Stimulated activated CD8-positive, alpha-beta memory T cell treated with anti-CD3 and anti-CD28 coated beads, Interleukin-15, amount 100 ng/mL, for 1 hour (primary cell): Measurements from ENCODE around the gene RPL10.

Experiments used
- DNase-seq: peaks from one replicate; pipeline ENCODE4 v3.0.0-alpha.2; 2020; ENCODE audit warnings: low read depth

The RPL10 gene

DNA sequence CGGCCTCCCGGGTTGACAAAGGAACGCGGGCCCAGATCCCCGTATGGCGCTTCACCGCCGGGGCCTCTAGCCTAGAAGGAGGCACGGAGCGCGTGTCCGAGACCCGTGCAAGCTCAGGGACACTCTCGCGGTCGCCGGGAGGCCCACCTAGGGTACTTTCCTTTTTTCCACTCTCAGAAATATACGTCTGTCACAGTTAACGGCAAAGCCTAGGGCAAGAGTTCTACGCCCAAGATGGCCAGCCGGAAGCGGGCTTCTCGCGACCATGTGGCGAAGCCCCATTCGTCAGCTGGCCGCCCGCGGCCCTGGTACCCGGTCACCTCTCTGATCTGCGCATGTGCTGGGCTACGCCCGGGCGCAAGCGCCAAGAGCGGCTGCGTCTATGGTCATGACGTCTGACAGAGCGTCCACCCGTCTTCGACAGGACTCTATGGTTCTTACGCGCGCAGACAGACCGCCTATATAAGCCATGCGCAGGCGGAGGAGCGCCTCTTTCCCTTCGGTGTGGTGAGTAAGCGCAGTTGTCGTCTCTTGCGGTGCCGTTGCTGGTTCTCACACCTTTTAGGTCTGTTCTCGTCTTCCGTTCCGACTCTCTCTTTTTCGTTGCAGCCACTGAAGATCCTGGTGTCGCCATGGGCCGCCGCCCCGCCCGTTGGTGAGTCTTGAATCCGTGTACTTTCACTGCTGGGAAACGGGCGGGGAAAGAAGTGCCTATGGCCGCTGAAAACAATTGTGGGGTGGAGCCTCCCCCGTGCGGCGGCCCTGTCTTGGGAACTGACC, at the start of gene RPL10:
RPL10 (plus strand) TSS at position 490 of the 780 bp plus-strand sequence; CDS start at position 633, 143 bp downstream.
- peak; percentile 66 for DNase-seq

DNA sequence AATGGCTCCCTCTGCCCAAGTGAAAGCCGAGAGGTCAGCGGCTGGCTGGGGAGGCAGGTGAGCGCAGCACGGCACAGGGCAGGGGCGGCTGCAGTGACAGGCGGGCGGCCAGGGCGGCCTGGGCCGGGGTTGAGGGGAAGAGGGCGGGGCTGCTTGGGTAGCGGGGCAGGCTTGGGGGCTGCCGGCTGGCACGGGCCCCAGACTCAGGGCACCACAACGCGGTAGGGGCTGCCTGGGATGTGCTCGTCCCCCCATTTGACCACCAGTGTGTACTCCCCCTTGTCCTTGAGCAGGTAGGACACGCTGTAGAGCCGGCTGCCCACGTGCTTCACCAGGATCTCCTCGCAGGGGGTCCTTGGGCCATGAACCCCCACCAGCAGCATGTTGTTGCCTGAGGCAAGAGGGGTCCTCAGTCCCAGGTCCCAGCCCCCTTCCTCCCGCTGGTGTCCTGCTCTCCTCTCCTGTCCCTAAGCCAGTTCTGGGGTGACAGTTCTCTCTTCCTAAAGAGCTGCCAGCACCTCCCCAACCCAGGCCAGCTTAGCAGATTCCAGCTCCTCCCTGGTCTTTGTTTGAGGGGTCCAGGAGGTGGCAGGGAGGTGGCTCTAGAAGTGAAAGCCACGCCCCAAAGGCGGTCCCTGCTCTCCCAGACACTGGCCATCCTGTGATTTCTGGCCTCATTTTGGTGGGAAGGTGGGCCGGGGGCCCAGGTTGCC, 49.4 kb upstream of the RPL10 start:
- no peak for DNase-seq

DNA sequence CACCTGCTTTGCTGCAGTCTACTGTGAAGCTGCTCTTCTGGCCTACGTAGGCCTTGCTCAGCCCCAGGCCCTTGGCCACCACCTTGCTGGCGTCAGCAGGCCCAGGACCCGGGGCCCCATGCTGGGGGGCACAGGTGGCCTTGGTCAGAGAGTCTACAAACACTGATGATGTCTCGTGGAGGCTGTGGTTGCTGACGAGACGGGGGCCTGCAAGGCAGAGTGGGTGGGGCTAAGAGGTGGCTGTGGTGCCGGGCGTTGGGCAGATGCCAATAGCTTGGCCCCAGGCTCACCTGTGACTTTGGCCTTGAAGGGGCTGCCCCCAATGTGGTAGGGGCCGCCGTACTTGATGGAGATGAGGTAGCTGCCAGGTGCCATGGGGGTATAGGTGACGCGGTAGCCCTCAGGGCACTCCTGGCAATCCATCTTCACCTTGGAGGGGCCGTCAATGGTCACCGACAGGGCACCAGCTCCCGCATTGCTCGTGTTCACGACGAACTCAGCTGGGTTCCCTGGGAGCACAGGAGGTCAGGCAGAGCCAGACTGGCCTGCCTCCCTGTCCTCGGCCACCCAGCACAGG, 48.7 kb upstream of the RPL10 start:
- no peak for DNase-seq

DNA sequence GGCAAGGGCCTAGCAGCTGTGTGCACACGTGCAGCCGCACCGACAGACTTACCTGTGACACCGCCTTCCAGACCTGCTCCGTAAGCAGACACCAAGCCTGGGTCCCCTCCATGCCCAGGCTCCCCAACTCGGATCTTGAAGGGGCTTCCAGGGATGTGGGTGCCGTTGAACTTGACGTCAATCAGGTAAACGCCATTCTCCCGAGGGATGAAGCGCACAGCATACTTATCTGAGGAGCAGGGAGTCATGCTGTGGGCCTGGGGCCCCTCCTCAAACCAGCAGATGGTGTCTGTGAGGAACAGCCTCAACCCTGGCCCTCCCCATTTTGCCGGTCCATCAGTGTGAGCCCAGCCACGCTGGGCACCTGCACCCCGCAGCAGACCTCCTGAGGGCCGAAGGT, 48.2 kb upstream of the RPL10 start:
- DNase-seq = no peak

DNA sequence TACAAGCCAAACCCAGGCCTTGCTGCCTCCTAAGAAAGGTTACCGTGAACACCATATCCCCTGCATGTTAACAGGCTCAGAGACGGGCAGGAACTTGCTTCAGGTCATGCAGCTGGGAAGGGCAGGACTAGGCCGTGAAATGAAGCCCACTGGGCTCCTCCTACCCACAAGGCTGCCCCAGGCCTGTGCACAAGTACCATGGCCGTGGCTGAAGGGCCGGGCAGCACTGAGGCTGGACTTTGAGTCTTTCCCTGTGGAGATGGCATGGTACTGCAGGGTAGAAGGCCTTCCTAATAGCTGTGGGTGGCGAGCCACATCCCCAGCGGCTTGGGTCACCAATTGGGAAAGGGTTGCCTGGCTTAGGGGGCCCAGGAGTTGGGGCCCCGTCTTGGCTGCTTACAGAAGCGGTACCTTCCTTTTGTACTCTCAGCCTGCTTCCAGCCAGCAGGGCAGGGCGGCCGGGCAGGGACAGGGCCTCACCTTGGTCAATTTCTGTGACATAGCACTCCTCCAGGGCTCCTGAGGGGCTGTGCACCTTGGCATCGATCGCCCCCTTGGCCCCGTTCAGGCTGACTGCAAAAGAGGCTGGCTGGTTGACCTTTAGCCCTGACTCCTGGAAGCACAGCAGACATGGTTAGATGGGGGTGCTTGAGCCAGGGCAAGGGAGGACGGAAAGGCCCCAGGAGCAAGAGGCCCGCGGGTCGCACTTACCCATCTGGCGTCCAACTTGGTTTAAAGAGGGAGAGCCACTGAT, 47.6 kb upstream of the RPL10 start:
- no peak for DNase-seq

DNA sequence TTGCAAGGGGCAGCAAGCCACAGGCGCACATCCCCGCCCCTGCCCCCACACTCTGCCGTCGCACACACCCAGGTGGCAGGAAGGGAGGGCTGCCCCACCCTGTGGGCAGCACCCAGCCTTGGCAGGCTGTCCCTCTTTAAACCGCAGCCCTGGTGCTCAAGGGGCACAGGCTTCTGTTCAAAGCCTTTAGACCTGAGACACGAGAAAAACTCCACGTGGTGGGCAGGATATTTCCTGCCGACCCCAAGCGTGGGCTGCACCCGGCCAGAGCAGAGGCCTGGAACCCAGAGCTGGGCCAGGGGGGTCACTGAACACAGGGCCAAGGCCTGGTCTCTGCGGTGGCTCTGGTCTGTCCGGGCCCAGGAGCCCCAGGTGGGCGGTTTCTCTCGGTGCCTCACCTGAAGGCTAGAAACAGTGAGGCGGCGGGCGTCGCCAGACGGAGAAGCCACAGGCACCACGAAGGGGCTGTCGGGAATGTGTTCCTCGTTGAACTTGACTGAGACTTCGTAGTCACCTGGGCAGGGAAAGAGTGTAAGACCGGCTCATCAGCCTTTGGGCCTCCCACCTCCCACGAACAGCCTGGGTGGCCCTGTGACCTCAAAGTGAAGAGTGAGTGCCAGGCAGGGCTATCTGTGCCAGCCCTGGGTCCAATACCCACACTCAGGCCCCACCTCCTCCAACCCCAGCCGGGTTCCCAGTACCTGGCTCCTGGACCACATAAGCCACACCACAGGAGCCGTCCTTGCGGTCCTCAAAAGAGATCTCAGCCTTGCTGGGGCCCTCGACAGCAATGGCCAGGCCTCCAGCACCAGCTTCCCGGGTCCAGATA, 46.8 kb upstream of the RPL10 start:
- no peak for DNase-seq

DNA sequence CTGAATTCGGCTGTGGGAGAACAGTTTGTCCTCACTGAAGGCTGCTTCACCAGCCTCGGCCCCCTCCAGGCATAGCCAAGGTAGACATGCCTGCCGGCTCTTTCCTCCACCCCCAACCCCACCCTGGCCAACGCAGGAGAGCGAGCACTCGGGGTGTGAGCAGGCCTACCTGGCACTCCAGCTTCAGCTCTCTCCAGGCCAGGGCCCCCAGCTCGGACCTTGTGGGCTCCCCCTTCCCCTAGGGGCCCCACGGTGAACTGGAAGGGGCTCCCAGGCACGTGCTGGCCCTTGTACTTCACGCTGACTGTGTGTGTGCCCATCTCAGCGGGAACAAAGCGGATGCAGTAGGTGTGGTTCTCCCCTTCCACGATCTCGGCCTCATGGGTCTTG, 46.2 kb upstream of the RPL10 start:
- DNase-seq = no peak

DNA sequence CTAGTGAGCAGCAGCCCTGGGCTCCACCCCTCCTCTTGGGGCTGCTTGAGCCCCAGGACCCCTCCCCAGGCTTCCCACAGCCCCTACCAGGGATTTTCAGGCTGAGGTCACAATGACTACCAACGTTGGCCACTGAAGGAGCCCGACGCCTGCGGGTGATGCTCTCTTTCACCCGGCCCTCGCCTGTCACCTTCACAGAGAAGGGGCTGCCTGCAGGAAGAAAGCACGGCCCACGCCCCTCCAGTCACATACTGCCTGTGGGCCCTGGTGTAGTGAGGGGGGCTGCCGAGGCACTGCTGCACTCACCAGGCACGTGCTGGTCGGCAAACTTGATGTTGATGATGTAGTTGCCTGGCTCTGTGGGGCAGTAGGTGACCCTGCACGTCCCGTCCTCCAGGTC, 45.7 kb upstream of the RPL10 start:
- no peak for DNase-seq

DNA sequence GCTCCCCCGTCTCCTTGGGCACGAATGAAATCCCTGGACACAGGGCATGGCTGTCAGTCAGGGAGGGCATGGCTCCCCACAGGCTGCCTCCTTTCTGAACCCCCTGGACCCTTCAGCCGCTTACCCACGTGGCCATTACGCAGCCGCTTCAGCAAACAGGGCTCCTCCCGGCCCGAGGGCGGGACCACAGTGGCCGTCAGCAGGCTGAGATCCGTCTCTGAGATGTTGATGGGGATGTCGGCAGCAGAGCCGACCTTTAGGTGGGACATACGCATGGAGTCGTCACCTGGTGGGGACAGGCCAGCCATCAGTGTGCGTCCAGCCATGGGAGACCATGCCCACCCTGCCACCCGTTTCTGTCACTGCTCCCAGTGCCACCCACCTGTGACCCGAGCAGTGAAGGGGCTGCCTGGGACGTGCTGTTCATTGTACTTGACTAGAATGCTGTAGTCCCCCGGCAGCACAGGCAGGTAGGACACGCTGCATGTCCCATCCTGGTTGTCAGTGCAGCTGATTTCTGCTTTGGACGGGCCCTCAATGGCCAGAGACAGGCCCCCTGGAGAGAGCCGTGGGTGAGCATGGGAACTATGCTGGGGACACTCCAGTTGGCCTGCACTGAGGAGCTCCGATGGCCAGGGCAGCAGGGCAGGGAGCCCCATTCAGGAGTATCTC, 44.9 kb upstream of the RPL10 start:
- DNase-seq = no peak

DNA sequence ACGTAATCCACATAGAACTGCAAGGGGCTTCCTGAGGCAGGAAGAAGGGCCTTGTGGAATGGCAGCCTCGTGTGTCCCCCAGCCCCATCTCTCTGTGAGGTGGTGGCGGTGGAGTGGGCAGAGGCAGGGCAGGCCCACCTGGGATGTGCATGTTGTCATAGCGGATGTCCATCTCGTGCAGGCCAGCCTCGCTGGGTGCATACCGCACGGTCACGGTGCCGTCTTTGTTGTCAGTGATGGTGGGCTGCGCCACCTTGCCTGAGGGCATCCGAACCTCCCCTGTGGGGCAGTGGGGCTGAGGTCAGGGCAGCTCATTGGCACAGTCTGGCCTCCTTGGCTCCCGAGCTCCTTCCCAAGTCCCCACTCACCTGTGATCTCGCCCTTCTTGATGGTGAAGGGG, 44.2 kb upstream of the RPL10 start:
- no peak for DNase-seq

DNA sequence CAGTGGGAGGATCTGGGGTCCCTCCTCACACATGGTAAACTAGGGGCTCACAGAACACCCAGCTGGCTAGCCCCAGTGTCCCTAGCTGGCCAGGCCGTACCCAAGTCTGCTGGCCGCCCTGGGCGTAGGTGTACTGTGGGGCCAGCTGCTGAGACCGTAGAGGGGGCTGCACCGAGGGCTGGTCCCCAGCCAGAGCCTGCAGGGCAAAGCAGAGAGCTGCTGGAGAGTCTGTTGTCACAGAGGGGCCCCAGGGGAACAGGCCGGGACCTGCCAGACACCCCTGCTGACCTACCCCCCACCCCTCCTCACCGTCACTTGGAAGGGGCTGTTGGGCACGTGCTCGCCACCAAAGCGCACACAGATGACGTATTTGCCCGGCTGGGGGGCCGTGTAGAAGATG, 43.7 kb upstream of the RPL10 start:
- no peak for DNase-seq

DNA sequence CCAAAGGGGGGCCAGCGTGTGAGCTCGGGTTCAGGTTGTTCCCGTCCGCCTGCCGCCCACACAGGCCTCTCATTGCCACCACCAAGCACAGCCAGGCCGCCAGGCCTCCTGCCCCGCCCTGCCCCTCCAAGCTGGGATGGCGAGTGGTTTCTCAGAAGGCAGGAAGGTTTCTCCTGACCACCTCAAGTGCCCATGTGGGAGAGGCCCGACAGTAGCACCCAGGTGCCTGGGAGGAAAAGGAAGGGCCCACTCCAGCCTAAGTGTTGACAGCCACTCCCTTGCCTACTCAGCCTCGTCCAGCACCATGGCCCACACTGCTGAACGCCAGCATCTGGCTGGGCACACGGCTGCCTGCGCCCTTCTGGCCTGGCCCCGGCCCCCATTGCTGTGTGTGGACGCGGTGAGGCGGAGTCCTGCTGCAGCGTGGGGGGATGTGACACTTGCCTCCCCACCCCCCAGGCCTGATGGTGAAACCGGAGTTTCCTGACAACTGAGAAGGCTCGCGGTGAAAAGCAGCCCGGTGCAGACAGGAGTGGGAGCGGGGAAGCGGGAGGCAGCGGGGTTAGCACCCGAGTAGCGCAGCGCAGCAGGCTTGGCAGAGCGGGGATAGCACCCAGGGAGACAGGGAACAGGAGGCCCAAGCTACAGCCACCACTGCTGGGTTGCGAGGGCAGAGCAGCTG, 42.9 kb upstream of the RPL10 start:
- no peak for DNase-seq

DNA sequence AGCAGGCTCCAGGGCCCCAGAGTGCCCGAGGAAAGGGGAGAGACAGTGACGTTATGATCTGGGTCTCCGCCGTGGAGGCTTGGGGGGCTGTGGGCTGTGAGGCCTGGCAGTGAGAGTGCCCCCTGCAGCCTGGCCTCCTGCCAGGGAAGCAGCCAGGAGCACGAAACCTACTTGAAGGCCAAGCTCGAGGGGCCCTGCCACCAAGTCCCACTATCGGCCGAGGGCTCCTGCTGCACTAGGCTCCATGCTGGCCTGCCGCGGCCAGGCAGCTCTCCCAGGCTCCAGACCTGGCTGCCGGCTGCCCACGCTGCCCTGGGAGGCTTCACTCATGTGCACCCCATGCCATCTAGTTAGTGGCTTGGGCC, 42.4 kb upstream of the RPL10 start:
- DNase-seq = no peak

DNA sequence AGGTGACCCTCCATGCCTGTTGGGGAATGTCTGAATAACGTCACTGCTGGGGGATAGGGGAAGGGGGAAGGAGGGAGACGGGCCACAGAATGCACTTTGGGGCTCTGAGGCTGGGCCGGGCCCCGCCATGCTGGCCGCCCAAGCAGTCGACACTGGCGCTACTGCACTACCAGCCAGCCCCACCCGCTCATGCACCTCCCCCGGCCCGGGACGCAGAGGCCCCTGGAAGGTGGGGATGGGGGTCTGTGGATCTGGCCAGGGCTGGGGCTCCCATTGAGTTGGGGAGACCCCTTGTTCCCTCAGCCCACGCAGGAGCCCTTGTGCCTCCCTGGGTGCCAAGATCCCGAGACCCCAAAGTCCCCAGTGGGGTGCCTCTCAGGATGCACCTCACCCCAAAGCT, 41.6 kb upstream of the RPL10 start:
- no peak for DNase-seq

DNA sequence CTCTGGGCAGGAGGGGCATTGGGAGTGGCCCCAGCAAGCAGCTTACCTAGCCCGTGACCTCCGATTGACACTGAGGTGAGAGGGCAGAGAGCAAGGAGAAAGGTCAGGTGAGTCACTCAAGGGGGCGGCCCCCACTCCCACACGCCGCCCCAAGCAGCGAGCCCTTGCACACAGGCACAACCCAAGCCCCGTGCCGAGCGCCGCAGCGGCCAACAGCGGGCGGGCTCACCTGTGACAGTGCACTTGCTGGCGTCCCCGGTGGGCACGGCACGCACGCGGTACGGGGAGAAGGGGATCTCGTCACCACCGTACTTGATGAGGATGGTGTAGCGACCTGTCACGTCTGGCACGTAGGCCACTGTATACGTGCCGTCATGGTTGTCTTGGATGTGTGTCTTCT, 41.0 kb upstream of the RPL10 start:
- no peak for DNase-seq

DNA sequence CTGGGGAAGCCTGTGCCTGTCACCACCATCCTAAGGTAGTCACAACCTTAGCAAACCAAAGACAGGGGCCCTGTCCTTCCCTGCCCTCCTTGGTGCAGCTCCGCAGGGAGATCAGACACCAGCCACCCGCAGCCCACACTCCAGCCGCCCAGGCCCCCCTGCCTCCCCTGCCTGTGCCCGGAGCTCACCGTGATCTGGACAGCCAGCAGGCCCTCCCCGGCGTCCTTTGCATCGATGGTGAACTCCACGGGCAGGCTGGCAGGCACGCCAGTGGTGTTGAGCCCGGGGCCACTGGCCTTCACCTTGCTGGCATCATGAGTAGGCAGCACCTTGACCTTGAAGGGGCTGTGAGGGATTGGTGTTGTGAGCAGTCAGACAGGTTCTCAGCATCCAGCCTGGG, 40.2 kb upstream of the RPL10 start:
- DNase-seq = no peak

DNA sequence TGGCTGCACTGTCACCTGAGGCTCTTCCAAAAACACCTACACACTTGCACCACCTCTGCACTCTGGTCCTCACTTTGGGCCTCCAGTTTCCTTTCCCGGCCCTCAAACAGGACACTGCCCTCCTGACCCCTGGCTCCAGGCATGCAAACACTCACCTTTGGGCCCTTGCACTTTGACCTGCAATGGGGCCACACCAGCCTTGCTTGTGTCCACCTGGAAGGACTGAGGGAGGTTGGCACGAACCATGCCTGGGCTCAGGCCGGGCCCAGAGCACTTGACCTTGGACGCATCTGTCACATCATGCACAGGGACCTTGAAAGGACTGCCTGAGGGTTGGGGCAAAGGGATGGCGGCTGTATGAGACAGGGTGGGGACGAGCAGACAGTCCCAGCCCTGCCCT, 39.3 kb upstream of the RPL10 start:
- DNase-seq = no peak

DNA sequence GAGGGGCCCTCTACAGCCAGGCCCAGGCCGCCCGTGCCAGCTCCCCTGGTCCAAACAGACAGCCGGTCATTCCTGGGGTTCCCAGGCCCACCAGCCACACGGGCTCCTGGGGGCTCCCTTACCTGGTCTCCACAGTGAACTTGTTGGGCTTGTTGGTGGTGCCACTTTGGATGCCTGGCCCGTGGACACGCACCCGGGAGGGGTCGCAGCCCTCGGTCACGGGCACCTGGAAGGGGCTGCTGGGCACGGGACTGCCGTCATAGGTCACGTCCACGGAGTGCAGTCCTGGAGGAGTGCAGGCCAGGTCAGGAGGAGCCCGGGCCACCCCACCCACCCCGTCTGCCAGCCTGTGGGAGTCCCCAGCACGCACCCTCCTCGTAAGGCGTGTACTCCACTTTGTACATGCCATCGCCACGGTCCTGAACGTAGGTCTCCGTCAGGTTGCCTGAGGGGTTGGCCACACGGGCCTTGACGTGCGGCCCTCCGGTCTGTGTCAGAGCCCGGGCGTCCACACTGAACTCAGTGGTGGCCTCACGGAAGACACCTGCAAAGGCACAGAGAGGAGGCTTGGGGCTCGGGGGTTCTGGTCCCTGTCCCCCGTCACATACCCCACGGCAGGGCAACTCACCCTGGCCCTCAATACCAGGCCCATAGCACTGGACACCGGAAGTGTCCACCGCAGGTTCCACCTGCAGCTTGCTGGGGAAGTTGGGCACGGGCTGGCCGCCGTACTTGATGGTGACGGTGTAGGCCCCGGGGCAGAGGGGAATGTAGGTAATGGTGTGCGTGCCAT, 38.6 kb upstream of the RPL10 start:
- no peak for DNase-seq

DNA sequence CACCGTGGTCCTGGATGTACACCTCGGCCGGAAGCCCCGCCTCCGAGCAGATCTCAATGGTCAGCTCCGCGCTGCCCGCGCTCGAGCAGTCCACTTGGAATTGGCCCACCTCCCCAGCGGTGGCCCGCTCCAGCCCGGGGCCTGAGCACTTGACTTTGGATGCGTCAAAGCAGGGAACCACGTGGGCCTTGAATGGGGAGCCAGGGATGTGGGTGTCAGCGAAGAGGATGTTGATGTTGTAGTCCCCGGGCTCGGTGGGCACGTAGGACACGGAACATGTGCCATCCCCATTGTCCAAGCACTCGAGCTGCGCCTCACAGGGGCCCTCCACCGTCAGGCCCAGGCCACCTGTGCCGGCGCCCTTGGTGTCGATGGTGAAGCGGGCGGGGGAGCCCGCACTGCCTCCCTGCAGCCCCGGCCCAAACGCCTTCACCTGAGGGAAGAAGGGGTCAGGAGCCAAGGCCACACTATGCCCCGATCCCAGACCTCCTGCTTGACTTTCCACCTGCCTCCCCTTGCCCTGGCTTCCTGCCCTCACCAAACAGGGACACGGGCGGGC, 37.9 kb upstream of the RPL10 start:
- no peak for DNase-seq
